Cardiac septum (tissue), 1 donor: ENCODE measurements around the gene NUF2. TPM values are rescaled to one million over a fixed set of nuclear protein-coding genes. Genes with fewer than 3 reads are reported as not detected.

Experiments used
- DNase-seq: peaks from one replicate; pipeline ENCODE4 v3.0.0-alpha.2; 2020; ENCODE audit warnings: low spot score
- intact Hi-C: fragments of 100-400 bp; cut with DNase I; formaldehyde crosslinking; loops from one replicate; pipeline ENCODE4 v1.14.0; 2022
- total RNA-seq: library from RNA; stranded (reverse); fragmentation: NEBNext Ultra II Directional; extraction: Animal tissue kit (Norgen Biotek cat#: 25700); gene quantifications from one replicate; pipeline ENCODE4 v1.2.1, GENCODE V29; 2021
- donor health status: DM: no; HTN: no; CAD: no.

The NUF2 gene
- total RNA-seq, 1 donor from 2014 or later = 0.24 TPM

GRCh38 chr1:163395790-163396189 lies 74.0 kb downstream of the NUF2 start:
- intact Hi-C loops = no loop called here
- DNase-seq = no peak

DNA sequence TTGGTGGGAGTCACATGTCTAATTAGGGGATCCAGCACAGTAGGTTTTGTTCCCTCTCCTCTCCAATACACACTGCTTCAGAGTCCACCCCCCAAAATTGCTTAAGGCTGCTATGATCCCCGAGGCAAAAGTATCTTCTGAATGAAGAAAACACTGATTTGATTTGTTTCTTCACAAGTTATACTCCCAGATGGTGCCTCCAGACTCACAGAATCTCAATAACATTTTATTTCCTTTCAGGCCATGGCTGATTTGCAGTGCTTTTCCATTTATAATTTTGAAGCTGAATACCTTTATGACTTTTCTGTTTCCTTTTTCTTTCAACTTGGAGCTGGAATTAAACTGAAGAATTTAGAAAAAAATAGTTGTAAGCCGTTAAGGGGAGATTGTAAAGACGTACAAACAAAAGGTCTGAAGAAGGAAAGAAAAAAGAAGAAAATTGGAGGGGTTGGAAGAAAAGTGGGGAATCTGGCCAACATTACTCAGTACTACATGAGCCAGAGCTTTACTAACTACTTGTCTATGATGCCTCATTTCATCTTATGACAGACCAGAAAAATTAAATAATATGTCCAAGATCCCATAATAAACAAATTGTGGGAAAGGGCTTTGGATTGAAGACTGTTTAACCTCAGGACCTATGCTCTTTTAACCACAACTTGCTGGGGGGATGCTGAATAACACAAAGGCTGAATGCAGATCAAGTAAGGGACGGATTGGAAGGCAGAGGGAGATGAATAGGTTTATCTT lies 75.9 kb downstream of the NUF2 start:
- intact Hi-C loops = no loop called here
- no peak for DNase-seq

- intact Hi-C loops = no loop called here
- no peak for DNase-seq
Measured at GRCh38 chr1:163399001-163399400, 77.2 kb downstream of the NUF2 start.

DNA sequence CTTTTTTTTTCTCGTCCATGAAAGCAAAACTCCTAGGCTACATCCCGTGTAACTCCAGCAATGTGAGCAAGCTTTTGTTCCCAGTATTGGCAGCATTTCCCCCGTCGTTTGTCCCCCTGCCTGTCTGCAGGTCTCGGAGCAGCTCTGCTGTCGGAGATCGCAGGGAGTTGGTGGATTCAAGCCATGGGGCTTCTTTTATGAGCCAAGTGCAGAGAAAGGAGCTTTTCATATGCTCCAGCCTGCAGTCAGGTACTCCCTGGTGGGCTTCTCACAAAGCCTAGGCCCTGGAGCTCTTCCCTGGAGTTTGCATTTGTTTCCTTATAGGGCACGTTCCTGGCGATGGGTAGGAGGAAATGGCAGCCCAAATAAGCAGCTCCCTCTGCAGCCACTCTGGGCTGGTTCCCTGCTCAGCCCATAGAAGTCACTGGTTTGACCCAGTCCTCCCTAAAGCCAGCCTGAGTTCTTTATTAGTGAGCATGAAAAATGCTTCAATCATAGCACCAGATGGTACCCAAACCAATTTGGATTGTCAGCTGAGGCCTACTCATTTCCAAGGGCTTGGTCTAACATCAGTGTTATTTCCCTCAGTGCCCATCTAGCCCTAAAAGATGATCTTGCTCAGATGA lies 78.3 kb downstream of the NUF2 start:
- intact Hi-C loops = no loop called here
- DNase-seq = no peak

DNA sequence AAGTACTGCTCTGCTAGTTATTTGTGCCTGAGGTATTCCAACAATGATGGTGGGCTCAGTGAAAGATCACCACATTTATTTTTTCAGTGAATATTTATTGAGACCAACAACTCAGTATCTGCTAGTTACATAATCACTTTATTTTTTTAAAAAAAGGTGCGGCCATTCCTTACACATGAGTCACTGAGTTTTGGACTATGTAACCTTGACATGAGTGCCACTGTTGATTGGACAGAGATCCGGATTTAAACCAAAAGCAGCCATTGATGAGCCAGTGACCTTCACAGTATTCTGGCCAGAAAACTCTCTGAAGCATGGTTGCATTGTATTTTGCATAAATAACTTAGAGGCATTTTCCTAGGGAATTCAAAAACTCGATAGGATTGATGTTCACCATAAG lies 79.5 kb downstream of the NUF2 start:
- DNase-seq = no peak
- intact Hi-C loops = no loop called here

Other genes starting within 250 kb of the NUF2 start
- 223 TPM for gene RGS5, start 119.0 kb upstream of the NUF2 start, total RNA-seq